Gastrocnemius medialis (tissue), 4 donors: ENCODE data around the gene IGSF9.

Experiments
- CTCF ChIP-seq, 5 experiments: fragments of 450-650 bp in 3 of 5; fragments of 200-600 bp in 2 of 5; sonication (generic) in 2 of 5; IDR thresholded peaks in 4 of 5; conservative IDR thresholded peaks in 1 of 5; 1 replicate in 4 of 5; 2 replicates in 1 of 5; pipeline ENCODE4 v1.5.1; 2016 to 2019; ENCODE audit warnings: antibody characterized with exemption in 5 of 5, mild to moderate bottlenecking in 3 of 5, moderate library complexity in 3 of 5
- POLR2A ChIP-seq, 2 donors: fragments of 450-650 bp; IDR thresholded peaks; one replicate each; pipeline ENCODE4 v1.6.1; 2017; ENCODE audit warnings: antibody characterized with exemption in 2 of 2, mild to moderate bottlenecking in 2 of 2, moderate library complexity in 2 of 2

DNA sequence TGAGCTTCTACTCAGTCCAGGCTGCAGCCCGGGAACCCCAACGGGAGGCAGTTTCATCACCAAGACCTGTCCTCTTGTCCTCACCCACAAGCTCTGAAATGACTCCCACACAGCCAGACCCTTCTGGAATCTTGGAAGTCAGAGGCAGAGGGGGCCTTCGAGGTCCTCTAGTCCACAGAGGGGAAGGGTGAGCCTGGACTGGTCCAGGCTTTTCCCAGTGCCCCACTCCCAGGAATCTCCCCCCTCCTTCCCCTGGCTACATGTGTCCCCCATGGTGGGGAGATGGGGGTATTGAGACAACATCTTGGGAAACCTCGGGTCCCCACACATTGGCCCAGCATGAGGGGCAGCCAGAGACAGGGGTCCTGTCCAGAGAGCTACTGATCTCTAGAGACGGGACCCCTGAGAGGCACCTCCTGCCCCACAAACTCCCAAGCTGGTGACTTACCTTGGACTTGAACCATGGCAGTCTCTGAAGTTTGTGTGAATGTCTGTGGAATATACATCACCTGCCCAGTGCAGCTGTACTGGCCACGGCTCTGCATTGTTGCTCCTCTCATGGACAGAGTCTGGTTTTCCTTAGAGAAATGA lies 28.0 kb upstream of the IGSF9 start:
- no peak for TF ChIP-seq CTCF (IDR thresholded peaks at IDR 0.05 in 4 of 5, conservative IDR thresholded peaks at IDR 0.05 in 1 of 5)
- TF ChIP-seq POLR2A (IDR thresholded peaks at IDR 0.05), result no peak
